H1 (cell line): ENCODE measurements around the gene FABP7. TPM values are rescaled to one million over a fixed set of nuclear protein-coding genes. Genes with fewer than 3 reads are reported as not detected.

Experiments
- ASH2L ChIP-seq: fragments of 200-600, 300-600 bp; sonication (generic); IDR thresholded peaks from one replicate; pipeline ENCODE4 v1.7.1; 2017; ENCODE audit warnings: low read length
- BCL11A ChIP-seq, 2 experiments: IDR thresholded peaks; one replicate each; pipeline ENCODE4 v1.6.1; 2011; ENCODE audit warnings: low read depth in 2 of 2, low read length in 2 of 2, mild to moderate bottlenecking in 2 of 2
- CHD7 ChIP-seq: fragments of 300-600 bp; sonication (generic); IDR thresholded peaks from 2 replicates; pipeline ENCODE4 v1.7.1; 2012; ENCODE audit warnings: low read length, moderate library complexity, mild to moderate bottlenecking, inconsistent platforms; ENCODE audit not compliant: insufficient replicate concordance
- KDM5A ChIP-seq: fragments of 200-600 bp; IDR thresholded peaks from 2 replicates; pipeline ENCODE4 v1.7.1; 2012; ENCODE audit warnings: mild to moderate bottlenecking, low read length, inconsistent platforms, mixed read lengths
- PHF8 ChIP-seq: fragments of 200-600 bp; sonication (generic); conservative IDR thresholded peaks from 2 replicates; pipeline ENCODE4 v1.7.1; 2012; ENCODE audit warnings: low read depth, mild to moderate bottlenecking, inconsistent platforms, low read length, moderate library complexity
- POLR2AphosphoS5 ChIP-seq: IDR thresholded peaks from 2 replicates; pipeline ENCODE4 v1.6.1; 2011; ENCODE audit warnings: low read depth, low read length
- RAD21 ChIP-seq, 2 experiments: IDR thresholded peaks in 1 of 2; conservative IDR thresholded peaks in 1 of 2; 2 replicates each; pipeline ENCODE4 v1.6.1; 2011; ENCODE audit warnings: low read depth in 2 of 2, low read length in 2 of 2, improper control_type of control experiment in 1 of 2, inconsistent platforms in 1 of 2, mild to moderate bottlenecking in 1 of 2, moderate library complexity in 1 of 2
- RBBP5 ChIP-seq: IDR thresholded peaks from 2 replicates; pipeline ENCODE4 v1.7.1; 2012; ENCODE audit warnings: low read depth, mild to moderate bottlenecking, inconsistent platforms, low read length, moderate library complexity, borderline replicate concordance
- RNF2 ChIP-seq: fragments of 200-900, 300-1000 bp; sonication (generic); IDR thresholded peaks from 2 replicates; pipeline ENCODE4 v1.7.1; 2016; ENCODE audit warnings: borderline replicate concordance, low read depth, mild to moderate bottlenecking, antibody characterized with exemption, low read length; ENCODE audit not compliant: poor library complexity, severe bottlenecking; ENCODE audit errors: missing control alignments
- SIN3A ChIP-seq, 2 experiments: IDR thresholded peaks in 1 of 2; conservative IDR thresholded peaks in 1 of 2; 2 replicates each; pipeline ENCODE4 v1.6.1; 2011 to 2012; ENCODE audit warnings: low read length in 2 of 2, improper control_type of control experiment in 1 of 2, low read depth in 1 of 2, mild to moderate bottlenecking in 1 of 2
- SUZ12 ChIP-seq: fragments of 200-600 bp; sonication (generic); IDR thresholded peaks from 2 replicates; pipeline ENCODE4 v1.6.1; 2012; ENCODE audit warnings: mild to moderate bottlenecking, inconsistent platforms, low read length, moderate library complexity, mixed read lengths
- polyA plus RNA-seq, 7 experiments: library from polyadenylated mRNA; depleted of rRNA in 3 of 7; stranded (reverse) in 5 of 7; unstranded in 2 of 7; fragments of >200 nt in 5 of 7; fragments of 200-250 nt in 2 of 7; gene quantifications; 1 replicate in 5 of 7; 2 replicates in 1 of 7; 4 replicates in 1 of 7; pipeline versions ENCODE4 v1.2.1 to v1.2.3, GENCODE V29; 2011 to 2013; ENCODE audit warnings: missing spikeins in 2 of 7, mixed read lengths in 2 of 7
- total RNA-seq: library from RNA; stranded (reverse); fragmentation: NEBNext Ultra II Directional; extraction: Animal tissue kit (Norgen Biotek cat#: 25700); gene quantifications from 2 replicates; pipeline ENCODE4 v1.2.1, GENCODE V29; 2021

FABP7 gene
- total and polyA plus RNA-seq, 2 of the 8 experiments (the other 6 are each of a cell fraction or from before 2014, with no cell fraction given) = 10.6 to 13.1 TPM

- TF ChIP-seq CHD7 = no peak
- no peak for TF ChIP-seq PHF8
- no peak for TF ChIP-seq KDM5A
- no peak for TF ChIP-seq RAD21 (IDR thresholded peaks at IDR 0.05 in 1 of 2, conservative IDR thresholded peaks at IDR 0.05 in 1 of 2; ENCODE audit: low read depth in 2 of 2, low read length in 2 of 2)
- TF ChIP-seq POLR2AphosphoS5 = no peak
- TF ChIP-seq BCL11A (IDR thresholded peaks at IDR 0.05; ENCODE audit: low read depth in 2 of 2, low read length in 2 of 2) = no peak
- TF ChIP-seq RNF2 = no peak
- TF ChIP-seq RBBP5 = no peak
- TF ChIP-seq ASH2L = no peak
- TF ChIP-seq SUZ12 = no peak
- TF ChIP-seq SIN3A (conservative IDR thresholded peaks at IDR 0.05 in 1 of 2, IDR thresholded peaks at IDR 0.05 in 1 of 2; ENCODE audit: low read depth in 1 of 2, low read length in 2 of 2) = no peak
Measured at GRCh38 chr6:122747573-122747972, 31.9 kb upstream of the FABP7 start (continued).
